HG02588 (cell line): ENCODE data around the gene INSRR.

ENCODE experiments used
- ATAC-seq: cut with Tn5 transposase; IDR thresholded peaks from one replicate; pipeline ENCODE4 v1.9.1; 2021; ENCODE audit warnings: mild to moderate bottlenecking, moderate library complexity; ENCODE audit not compliant: unreplicated experiment

The INSRR gene

DNA sequence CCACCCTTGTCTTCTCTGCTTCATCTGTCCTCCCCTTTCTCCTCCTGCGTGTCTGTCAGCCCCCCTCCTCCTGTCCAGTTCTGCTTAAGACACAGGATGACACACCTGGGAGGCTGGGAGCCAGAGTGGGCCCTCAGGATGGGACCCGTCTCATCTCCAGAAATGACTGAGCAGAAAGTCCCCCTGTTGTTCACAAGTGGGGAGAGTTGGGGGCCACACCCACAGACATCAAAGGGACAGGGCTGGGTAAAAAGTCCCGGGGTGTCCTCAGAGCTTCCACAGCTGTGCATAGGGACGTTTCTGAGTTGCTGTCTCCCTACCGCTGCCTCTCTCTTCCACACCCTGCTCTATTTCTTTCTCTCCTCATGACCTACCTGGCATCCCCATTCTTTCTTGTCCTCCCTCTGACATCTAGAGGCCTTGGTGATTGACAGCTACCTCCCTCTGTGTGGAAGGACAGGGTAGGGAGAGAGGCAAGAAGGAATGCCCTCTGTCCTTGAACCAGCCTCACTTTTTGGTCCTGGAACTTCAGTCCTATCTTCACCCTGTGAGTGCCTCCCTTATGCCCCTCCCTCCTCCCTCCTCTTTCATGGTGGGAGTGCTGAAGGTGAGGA, 22.8 kb downstream of the INSRR start:
- ATAC-seq = peak; percentile 41

- no peak for ATAC-seq
Observed at GRCh38 chr1:156834322-156834721, 24.6 kb downstream of the INSRR start.

DNA sequence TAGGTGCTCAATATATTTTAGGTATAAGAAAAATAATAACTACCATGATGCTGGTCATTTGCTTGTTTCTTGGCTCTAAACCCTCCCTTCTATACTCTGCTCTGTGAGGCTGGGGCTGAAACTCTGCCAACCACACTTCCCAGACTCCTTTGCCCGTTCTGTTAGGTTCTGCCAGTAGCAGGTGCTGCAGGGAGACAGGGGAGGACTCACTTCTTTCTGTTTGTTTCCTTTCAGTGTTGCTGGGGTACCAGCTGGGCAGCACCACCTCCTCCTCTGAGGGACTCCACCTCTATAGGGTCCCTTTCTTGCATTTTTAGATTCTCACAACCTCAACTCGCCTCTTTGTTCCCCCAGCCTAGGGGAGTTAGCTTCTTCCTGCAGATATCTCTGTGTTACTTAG, 25.3 kb downstream of the INSRR start:
- no peak for ATAC-seq

DNA sequence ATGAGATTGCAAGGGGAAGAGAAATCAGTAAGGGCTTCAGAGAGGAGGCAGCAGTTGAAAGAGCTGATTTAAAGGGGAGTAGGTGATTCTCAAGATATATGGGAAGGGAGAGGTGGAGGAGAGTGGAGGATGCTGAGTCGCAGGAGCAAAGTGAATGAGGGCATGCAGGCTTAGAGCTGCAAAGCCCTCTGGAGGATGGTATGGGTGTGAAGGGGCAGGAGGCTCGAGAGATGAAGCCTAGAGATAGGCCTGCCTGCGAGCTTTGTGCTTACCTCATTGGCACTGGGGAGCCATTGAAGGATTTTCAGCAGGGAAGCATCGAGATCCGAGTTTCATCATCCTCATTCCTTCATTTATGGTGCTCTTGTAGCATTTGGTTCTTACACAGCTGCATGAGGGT, 26.5 kb downstream of the INSRR start:
- ATAC-seq = no peak

- ATAC-seq = no peak
Observed at GRCh38 chr1:156828400-156829124, 30.4 kb downstream of the INSRR start.

- ATAC-seq = no peak
Observed at GRCh38 chr1:156826630-156827029, 32.3 kb downstream of the INSRR start.

DNA sequence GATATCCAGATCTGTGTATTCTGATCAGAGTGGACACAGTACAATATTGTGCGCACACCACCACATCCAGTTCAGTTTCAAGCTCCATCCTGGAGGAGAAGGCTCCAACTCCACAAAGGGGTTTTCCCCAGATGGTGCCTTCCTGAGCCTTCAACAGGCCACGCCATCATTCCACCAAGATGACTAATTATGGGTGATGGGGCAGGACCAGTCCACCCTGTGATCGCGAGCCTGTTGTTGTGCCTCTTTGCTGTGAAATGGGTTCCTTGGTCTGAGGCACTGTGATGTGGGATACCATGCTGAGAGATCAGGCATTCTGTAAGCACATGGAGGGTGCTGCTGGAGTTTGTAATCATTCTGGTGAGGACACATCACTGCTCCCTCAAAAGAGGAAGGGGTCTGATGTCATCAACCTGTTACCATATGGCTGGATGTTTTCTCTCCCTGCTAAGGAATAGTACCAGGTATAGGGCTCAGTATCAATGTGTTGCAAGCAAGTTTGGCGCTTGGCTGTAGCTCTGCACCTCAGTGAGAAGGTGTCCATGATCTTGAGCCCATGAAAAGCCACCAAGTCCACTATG, 35.6 kb downstream of the INSRR start:
- ATAC-seq = no peak

- ATAC-seq = no peak
Observed at GRCh38 chr1:156822680-156823079, 36.2 kb downstream of the INSRR start.

DNA sequence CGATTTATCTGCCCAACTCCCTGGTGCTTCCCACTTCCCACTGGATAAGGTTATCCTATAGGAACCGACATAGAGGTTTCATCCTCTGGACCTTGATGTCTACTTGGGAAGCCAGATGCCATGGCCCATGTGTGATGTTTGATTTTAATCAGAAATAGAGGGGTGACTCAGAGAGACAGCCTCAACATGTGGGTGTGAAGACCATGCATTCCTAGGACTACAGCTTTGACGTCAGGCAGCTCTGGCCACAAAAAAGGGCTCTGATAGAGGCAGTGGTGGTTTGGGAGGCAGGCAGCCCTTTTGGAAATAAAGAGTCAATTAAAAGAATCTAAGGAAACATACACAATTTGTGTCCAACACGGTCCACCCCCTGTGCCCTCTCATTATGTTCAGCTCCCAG, 37.1 kb downstream of the INSRR start:
- no peak for ATAC-seq

DNA sequence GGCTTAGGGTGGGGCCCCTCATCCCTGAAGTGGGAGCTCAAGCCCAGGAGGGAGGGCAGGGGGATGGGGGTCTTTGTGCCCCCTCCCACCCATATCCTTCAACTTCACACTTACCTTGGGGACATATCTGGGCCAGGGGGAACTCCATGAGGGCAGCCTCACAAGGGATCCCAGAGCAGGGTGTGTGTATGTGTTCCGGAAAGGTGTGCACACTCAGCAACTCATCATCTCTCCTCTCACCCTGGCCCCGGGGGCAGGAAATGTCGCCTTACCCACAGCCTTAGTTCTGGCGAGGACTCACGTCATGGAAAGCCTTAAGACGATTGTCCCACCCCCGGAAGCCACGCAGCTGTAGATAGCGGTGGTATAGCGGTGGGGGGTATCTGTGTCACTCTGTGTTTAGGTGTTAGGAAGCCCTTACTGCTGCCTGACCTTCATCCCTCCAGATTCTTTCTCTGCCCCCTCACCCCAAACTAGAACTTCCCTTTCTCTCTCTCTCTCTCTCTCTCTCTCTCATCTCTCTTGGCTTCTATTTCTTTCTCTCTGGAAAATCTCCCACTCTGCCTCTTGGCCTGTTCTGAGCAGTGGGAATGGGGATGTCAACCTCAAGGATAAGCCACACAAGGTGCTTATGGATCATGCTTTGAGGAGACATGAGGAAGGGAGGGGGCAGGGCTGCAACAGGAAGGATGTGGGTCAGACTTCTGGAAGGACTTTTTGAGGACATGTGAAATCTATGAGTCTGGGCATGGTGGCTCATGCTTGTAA, 42.2 kb downstream of the INSRR start, which contains the start of gene SH2D2A:
Gene SH2D2A, minus strand, starts transcription at position 288 of the 768 bp plus-strand sequence. Its CDS starts 140 bp downstream, at position 148.
- no peak for ATAC-seq

GRCh38 chr1:156815961-156816422, 42.9 kb downstream of the INSRR start:
- ATAC-seq = no peak

DNA sequence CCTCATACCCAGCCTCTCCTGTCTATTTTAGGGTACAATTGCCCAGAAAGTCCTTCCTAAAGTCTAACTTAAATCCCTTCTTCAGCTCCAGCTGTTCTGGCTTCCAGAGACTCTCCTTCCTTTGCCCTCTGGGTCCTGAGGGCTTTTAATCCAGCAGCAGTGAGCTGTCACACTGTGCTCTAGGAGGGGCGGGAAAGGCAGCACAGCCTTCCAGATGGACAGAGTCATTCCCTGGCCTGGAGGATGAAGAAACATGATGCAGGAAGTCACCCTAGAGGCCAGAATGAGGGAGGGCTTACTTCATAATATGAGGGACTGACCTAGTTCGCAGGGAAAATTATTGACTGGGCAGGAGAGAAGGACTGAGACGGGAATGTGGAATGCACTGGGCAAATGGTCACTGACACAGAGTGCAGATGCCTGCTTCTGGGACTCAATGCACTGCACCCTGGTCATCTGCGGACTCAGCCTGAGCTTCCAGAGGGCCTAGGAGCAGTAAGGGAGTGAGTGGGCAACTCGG, 43.5 kb downstream of the INSRR start:
- ATAC-seq = no peak

- no peak for ATAC-seq
Observed at GRCh38 chr1:156814571-156815260, 44.2 kb downstream of the INSRR start.

DNA sequence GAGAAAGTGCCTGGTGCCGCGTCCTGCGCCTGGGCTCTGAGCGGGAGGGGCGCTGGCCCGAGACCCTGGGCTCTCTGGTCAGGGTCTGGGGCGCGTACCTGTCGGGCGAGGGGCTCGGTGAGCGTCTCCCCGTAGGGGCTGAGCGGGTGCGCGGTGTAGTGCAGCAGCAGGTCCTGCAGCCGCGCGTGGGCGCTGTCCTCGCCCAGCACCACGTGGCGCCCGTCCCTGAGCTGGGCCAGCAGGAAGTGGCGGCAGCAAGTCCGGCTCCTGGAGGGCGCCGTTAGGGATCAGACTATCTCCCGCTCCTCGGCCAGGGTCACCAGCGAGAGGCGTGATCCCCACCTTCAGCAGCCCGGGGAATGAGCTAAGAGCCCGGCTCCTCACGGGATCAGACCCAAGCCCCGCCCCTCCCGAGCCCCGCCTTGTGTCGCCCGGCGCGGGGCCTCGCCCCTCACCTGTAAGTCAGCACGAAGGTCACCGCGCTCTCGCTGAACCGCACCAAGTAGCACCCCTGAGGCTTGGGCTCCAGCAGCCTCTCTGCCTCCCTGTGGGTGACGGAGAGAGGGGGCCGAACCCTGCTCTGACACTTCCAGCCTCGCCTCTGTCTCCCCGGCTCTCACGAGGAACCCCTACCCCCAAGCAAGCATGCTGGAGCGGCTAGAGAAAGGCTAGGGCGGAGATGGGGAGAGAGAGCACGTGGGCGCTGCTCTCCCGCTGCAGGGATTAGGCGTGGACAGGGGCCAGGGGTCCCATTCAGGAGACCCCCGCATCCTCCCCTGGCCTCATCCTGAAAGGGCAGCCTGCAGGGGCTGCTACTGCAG, 45.0 kb downstream of the INSRR start:
- no peak for ATAC-seq

GRCh38 chr1:156813298-156813697, 45.6 kb downstream of the INSRR start:
- ATAC-seq = no peak

DNA sequence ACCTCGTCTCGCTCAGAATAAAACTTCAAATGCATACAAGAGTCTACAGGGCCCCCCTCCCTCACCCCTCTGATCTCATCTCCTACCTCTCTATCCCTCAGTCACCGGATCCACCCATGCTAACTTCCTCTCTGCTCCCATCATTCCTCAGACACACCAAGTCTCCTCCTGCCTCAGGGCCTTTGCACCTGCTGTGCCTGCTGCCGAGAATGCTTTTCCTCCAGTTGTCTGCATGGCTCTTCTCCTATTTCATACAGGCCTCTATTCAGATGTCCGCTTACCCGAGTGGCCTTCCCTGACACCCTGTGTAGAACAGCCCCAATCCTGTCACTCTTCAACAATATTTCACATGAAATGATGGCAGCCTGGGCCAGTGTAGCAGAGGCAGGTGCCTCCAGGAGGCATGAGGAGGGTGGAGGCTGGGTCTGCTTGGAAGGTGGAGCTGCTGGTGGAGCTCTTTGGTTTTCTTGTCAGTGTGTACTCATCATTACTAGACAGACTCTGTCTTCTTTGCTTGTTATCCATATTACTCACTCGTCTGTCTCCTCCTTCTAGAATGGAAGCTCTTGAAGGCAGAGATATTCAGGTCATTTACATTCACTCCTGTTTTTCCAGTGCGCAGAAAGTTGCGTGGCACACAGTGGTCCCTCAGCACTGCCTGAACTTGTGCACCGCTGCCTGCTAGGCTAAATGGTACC, 46.5 kb downstream of the INSRR start:
- ATAC-seq = no peak

DNA sequence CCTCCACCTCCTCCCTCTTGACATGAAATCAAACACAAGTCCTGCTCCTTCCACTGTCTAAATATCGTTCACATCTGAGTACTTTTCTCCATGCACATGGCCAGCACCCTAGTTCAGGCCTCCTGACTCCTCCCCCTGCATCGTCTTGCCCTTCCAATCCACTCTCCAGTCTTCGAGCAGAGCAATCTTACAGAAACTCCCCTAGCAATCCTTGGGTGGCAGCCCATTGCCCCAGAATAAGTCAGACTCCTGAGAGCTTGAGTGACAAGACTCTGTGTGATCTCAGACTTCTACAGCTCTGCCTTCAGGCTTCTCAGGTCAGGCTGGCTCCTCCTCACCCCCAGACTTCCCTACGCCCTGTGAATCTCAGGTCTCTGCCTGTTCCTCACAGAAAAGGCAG, 47.7 kb downstream of the INSRR start:
- ATAC-seq = no peak

GRCh38 chr1:156809711-156810366, 49.1 kb downstream of the INSRR start:
- no peak for ATAC-seq

DNA sequence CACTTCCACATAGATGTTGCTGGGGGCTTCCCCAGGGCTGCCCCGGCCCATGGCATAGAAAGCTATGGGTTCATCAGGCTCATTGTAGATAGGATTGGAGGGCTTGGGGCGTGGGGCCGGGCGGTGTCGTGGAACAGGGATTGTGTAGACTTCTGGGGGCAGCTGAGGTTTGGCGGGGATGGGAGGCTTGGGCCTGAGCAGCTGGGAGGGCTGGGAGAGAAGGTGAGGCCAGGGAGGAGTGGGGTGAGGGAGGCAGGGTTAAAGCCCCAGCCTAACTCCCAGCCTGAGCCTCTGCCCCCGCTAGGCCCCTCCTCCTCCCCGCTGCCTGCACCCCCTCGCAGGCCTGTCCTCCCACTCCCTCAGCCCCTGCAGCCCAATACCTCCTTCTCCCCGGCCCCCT, 49.6 kb downstream of the INSRR start:
- no peak for ATAC-seq
